Esophagus mucosa (tissue), 1 donor: ENCODE measurements around the gene PDE8B. TPM values are rescaled to one million over a fixed set of nuclear protein-coding genes. Genes with fewer than 3 reads are reported as not detected.
A peak's percentile ranks its signal among the peaks of the same experiment; 100 is the strongest.

Experiments used
- ATAC-seq: fragments of 200-7000 bp; cut with Tn5 transposase; one replicate; pipeline ENCODE4 v1.9.1; 2020
- total RNA-seq: library from RNA; stranded (reverse); gene quantifications from one replicate; pipeline ENCODE4 v1.2.4, GENCODE V29; 2023
- donor health status: DM: yes; HTN: yes; CAD: no.

Gene PDE8B
- total RNA-seq, 1 donor from 2014 or later = 0.12 TPM

DNA sequence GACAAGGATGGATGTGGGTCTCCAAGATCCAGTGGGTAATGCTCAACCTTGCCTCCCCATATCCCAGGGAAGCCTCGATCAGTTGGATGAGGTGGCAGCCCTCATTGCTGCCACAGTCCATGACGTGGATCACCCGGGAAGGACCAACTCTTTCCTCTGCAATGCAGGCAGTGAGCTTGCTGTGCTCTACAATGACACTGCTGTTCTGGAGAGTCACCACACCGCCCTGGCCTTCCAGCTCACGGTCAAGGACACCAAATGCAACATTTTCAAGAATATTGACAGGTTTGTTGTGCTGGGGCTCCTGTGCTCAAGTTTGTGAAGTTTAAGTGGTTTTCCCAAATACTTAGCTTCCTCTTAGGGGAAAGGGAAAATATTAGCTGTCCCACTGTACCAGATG, 207.7 kb downstream of the PDE8B start:
- ATAC-seq = no peak

GRCh38 chr5:77418601-77419581, 208.4 kb downstream of the PDE8B start:
- no peak for ATAC-seq

DNA sequence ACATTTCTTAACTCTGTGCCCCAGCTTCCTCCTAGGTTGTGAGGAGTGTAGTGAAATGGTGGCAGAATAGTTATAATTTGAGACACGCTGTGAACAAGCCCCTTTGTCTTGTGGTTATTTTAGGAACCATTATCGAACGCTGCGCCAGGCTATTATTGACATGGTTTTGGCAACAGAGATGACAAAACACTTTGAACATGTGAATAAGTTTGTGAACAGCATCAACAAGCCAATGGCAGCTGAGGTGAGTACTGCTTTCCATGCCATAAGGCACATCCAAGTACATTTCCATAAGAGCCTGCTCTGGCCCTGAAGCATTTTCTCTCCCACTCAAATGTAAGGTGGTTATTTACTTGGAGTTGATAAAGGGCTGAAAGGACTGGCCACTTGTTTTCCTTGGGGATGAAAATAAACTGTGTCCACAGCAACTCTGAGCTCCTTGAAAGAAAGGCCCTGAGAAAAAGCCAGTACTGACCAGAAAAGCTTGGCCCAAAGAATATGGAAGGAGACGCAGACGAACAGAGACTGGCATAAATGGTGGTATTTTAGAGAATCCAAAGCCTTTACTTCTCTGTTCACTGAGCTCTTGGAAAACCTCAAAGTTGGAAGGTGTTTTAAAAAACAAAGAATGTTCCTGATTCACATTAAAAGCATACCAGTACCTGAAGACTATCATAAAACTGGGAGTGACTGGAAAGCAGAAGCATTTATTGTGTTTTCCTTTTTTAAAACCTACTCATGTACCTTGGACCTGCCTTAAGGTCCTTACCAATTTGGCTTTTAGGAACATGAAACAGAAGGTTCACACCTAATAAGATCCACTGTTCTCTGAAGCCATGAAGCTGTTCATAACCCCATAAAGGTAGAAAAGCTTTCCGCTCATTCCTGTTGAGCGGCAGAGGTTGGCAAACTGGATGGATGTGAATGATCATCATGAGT, 209.4 kb downstream of the PDE8B start:
- no peak for ATAC-seq

GRCh38 chr5:77420940-77421339, 210.5 kb downstream of the PDE8B start:
- ATAC-seq = peak; percentile 43

GRCh38 chr5:77423022-77423750, 212.7 kb downstream of the PDE8B start:
- no peak for ATAC-seq

DNA sequence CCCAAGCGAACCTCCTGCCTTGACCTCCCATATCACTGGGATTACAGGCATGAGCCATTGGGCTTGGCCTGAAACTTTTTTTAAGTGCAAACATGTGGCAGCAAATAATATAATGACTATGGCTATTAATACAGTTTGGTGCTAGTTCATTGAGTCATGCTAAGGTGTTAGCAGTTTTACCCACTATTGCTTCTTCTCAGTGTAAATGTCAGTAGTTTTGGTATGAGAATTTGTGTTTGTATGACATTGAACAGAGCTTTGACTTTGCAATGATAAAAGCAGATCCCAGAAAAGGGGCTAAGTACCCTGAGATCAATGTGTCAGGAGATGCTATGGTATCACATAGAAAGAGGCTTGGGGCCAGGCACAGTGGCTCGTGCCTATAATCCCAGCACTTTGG, 214.4 kb downstream of the PDE8B start:
- no peak for ATAC-seq

GRCh38 chr5:77425420-77425819, 214.9 kb downstream of the PDE8B start:
- ATAC-seq = no peak

- ATAC-seq = no peak
These were observed 215.6 kb downstream of the PDE8B start for GRCh38 chr5:77425998-77426659.

GRCh38 chr5:77426670-77427069, 216.2 kb downstream of the PDE8B start:
- ATAC-seq = no peak

GRCh38 chr5:77427998-77428397, 217.5 kb downstream of the PDE8B start:
- no peak for ATAC-seq

DNA sequence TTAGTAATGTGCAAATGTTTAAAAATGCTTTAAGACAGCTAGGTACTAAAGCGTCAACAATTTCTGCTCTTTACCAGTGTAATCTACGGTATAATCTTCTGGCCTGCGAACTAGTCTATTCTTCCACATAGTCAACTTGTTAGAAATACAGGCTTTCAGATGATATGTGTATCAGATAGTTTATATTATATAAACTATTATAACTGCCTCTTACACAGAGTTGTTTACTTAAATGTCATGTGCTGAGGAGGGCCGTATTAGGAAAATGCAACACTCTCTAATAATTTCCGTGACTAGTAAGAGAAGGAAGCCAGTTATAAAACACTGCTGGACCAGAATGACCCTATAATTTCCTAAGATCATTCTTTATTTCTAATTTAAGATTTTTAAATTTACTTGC, 218.0 kb downstream of the PDE8B start:
- ATAC-seq = no peak

DNA sequence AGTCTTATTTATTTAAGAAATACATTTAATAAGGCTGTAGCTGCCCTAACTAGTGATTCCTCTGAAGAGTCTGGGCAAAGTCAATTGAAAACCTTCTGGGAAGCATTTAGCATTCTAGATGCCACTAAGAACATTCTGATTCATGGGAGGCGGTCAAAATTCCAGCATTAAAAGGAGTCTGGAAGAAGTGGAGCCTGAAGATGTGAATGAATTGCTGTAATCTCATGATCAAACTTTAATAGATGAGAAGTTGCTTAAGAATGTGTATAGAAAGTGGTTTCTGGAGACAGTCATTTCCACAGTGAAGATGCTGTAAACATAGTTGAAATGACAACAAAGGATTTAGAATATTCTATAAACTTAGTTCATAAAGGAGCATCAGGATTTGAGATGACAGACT, 220.2 kb downstream of the PDE8B start:
- no peak for ATAC-seq

GRCh38 chr5:77431286-77431685, 220.8 kb downstream of the PDE8B start:
- no peak for ATAC-seq

DNA sequence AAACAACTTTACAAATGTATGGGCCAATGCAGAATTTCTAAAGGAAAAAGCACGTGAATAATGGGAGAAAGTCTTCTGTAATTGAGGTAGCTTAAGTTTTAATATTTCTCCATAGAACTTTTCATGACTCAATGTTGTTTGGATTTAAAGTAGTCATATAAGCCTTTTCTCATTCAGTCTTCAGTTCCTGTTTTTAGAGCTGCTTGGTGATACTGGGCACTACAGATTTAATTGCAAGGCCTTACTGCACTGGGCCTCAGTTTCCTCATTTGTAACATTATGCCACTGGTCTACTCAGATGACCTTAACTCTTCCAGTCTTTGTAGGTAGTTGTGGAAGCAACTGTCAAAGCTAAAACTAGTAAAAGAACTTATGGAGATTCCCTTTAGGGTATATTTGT, 221.2 kb downstream of the PDE8B start:
- no peak for ATAC-seq

DNA sequence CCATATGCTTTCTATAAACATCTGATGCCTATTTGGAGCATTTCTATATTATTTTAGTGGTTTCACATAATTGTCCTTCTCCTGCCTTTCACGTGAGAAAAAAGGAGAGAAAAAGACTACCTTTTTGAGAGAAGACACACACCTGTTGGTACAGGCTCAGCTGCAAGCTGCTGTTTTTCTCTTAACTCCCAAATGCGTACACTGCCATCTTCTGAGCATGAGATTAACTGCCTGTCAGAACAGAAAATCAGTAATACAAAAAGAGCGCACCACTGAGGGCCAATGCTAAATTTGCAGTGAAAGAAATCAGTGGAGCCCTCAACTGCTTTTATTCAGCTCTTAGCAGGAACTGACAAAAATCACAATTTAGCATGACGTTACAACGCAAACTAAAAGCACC, 226.7 kb downstream of the PDE8B start:
- no peak for ATAC-seq

- ATAC-seq = no peak
These were observed 227.6 kb downstream of the PDE8B start for GRCh38 chr5:77438071-77438470.

GRCh38 chr5:77443670-77444069, 233.2 kb downstream of the PDE8B start:
- ATAC-seq = no peak

DNA sequence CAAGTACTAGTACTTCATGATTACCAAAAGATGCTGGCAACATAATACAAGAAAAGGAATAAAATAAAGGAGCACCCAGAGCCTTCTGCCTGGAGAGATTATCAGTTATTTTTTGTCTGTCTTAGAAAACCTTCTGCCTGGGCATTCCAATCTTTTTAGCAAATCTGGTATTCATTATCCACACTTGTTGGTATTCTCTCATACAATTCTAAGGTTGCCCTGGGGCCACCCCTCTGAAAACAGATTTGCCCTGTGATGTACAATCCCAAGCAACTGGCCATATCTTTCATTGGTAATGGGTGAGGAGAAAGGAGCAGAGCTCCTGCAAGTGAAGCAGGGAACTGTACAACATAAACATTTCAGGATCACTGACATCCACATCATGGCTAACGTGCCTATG, 233.9 kb downstream of the PDE8B start:
- ATAC-seq = no peak

- no peak for ATAC-seq
These were observed 238.4 kb downstream of the PDE8B start for GRCh38 chr5:77448831-77449230.

- ATAC-seq = no peak
These were observed 238.8 kb downstream of the PDE8B start for GRCh38 chr5:77449277-77449676.

DNA sequence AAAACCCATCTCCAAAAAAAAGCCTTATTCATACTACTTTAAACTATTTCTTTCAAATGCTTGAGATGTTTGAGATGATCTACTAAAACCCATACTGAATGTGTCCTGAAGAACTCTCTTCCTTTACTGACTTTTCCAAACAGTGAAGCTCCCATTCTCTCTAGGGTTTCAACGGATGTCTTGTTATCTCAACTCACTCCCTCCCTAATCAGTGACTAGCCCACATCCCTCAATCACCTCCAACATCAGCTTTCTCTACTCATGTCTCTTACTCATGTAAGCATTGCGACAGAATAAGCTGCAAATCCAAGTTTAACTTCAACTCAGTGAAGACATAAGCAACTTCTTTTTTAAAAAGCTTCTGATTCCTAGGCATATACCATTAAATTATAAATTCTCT, 239.5 kb downstream of the PDE8B start:
- ATAC-seq = no peak

GRCh38 chr5:77452351-77452750, 241.9 kb downstream of the PDE8B start:
- ATAC-seq = no peak
